SU-DHL-6 (cell line): ENCODE measurements around the gene TIMM9.

Source experiments
- EZH2phosphoT487 ChIP-seq: fragments of 200-600 bp; sonication (generic), shearing (Covaris generic); conservative IDR thresholded peaks from 2 replicates; pipeline ENCODE4 v1.6.1; 2018; ENCODE audit warnings: mild to moderate bottlenecking, antibody characterized with exemption, low read length, moderate library complexity, mixed read lengths
- TF ChIP-seq, protein P1 (sequence below): fragments of 200-600 bp; sonication (generic); IDR thresholded peaks from one replicate; pipeline ENCODE4 v1.5.1; 2017; ENCODE audit warnings: antibody characterized with exemption, mild to moderate bottlenecking, low read length, moderate library complexity; ENCODE audit not compliant: insufficient read depth, poor library complexity, severe bottlenecking

DNA sequence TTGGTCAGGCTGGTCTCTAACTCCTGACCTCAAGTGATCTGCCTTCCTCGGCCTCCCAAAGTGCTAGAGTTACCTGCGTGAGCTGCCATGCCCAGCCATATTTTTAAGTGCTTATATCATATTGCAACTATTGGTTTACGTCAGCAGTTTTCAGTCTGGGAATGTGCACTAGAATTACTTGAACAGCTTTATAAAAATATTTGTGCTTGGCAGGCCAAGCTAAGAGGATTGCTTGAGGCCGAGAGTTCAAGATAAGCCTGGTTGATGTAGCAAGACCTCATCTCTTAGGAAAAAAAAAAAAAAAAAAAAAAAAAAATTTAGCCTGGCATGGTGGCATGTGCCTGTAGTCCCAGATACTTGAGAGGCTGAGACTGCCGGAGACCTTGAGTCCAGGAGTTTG, 17.3 kb upstream of the TIMM9 start:
- TF ChIP-seq, protein P1, sequence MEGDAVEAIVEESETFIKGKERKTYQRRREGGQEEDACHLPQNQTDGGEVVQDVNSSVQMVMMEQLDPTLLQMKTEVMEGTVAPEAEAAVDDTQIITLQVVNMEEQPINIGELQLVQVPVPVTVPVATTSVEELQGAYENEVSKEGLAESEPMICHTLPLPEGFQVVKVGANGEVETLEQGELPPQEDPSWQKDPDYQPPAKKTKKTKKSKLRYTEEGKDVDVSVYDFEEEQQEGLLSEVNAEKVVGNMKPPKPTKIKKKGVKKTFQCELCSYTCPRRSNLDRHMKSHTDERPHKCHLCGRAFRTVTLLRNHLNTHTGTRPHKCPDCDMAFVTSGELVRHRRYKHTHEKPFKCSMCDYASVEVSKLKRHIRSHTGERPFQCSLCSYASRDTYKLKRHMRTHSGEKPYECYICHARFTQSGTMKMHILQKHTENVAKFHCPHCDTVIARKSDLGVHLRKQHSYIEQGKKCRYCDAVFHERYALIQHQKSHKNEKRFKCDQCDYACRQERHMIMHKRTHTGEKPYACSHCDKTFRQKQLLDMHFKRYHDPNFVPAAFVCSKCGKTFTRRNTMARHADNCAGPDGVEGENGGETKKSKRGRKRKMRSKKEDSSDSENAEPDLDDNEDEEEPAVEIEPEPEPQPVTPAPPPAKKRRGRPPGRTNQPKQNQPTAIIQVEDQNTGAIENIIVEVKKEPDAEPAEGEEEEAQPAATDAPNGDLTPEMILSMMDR = no peak
- no peak for TF ChIP-seq EZH2phosphoT487
